Lower leg skin (tissue), 4 donors: ENCODE data around the gene SRCAP. TPM values are rescaled to one million over a fixed set of nuclear protein-coding genes. Genes with fewer than 3 reads are reported as not detected.

Experiments used
- DNase-seq, 2 donors: peaks; one replicate each; pipeline ENCODE4 v3.0.0-alpha.2; 2019; ENCODE audit warnings: low spot score in 2 of 2
- H3K4me3 ChIP-seq: fragments of 200-600 bp; sonication (generic); 2 replicates; pipeline ENCODE4 v1.5.1; 2017; ENCODE audit warnings: mild to moderate bottlenecking, low read depth; ENCODE audit not compliant: poor library complexity, severe bottlenecking
- CTCF ChIP-seq, 3 donors: fragments of 450-650 bp; IDR thresholded peaks; one replicate each; pipeline ENCODE4 v1.5.1; 2016; ENCODE audit warnings: antibody characterized with exemption in 3 of 3, mild to moderate bottlenecking in 3 of 3, moderate library complexity in 2 of 3
- POLR2A ChIP-seq, 2 donors: fragments of 450-650 bp; IDR thresholded peaks; one replicate each; pipeline ENCODE4 v1.6.1; 2016 to 2017; ENCODE audit warnings: antibody characterized with exemption in 2 of 2, mild to moderate bottlenecking in 1 of 2, moderate library complexity in 1 of 2
- WGBS, 2 donors: methylation state at CpG; one replicate each; pipeline ENCODE4 v1.1.5; 2018; 5-methylcytosine and 5-hydroxymethylcytosine counted together
- intact Hi-C: fragments of 100-400 bp; cut with DNase I; formaldehyde crosslinking; loops from one replicate; pipeline ENCODE4 v1.15.0; 2023; ENCODE audit warnings: low total_unique reads
- total RNA-seq, 4 donors: library from RNA; depleted of rRNA; stranded (reverse); fragments of >200 nt; gene quantifications; one replicate each; pipeline ENCODE4 v1.1.0, GENCODE V29; 2016

Gene SRCAP
- total RNA-seq, 4 donors from 2014 or later: 21.7 to 44.0 (median 33.7) TPM

- intact Hi-C loops: no loop called here
- no peak overlapping the region for H3K4me3 ChIP-seq
- 93 to 94% methylated on average over 25 of the region's 25 CpGs for WGBS, 2 donors
- no peak for TF ChIP-seq POLR2A (IDR thresholded peaks at IDR 0.05)
- TF ChIP-seq CTCF (IDR thresholded peaks at IDR 0.05): no peak
- no peak for DNase-seq
Observed at GRCh38 chr16:30737794-30738648, 39.0 kb downstream of the SRCAP start.

- 89% methylated on average over 32 to 37 of the region's 37 CpGs for WGBS, 2 donors
- no peak for TF ChIP-seq CTCF (IDR thresholded peaks at IDR 0.05)
- no peak for TF ChIP-seq POLR2A (IDR thresholded peaks at IDR 0.05)
- no peak for DNase-seq
- intact Hi-C loops: no loop called here
- H3K4me3 ChIP-seq: no peak overlapping the region
Observed at GRCh38 chr16:30738984-30739951, 40.3 kb downstream of the SRCAP start.

GRCh38 chr16:30740364-30741251 lies 41.6 kb downstream of the SRCAP start:
- TF ChIP-seq CTCF (IDR thresholded peaks at IDR 0.05): no peak
- TF ChIP-seq POLR2A (IDR thresholded peaks at IDR 0.05): no peak
- WGBS, 2 donors: 21 to 24% methylated on average over 8 of the region's 8 CpGs
- no peak overlapping the region for H3K4me3 ChIP-seq
- intact Hi-C loops: no loop called here
- DNase-seq: peak; percentile 96 to 97

GRCh38 chr16:30741461-30741914 lies 42.5 kb downstream of the SRCAP start:
- intact Hi-C loops: no loop called here
- H3K4me3 ChIP-seq: no peak overlapping the region
- peak in 1 of 2 donors; percentile 75 for DNase-seq
- TF ChIP-seq POLR2A (IDR thresholded peaks at IDR 0.05) (no peak), CTCF (IDR thresholded peaks at IDR 0.05) (no peak)
- 49 to 65% methylated on average over 6 of the region's 6 CpGs for WGBS, 2 donors

- no peak overlapping the region for H3K4me3 ChIP-seq
- intact Hi-C loops: no loop called here
- 86 to 88% methylated on average over 11 of the region's 11 CpGs for WGBS, 2 donors
- TF ChIP-seq POLR2A (IDR thresholded peaks at IDR 0.05) (no peak), CTCF (IDR thresholded peaks at IDR 0.05) (no peak)
- no peak for DNase-seq
Observed at GRCh38 chr16:30743716-30744115, 44.7 kb downstream of the SRCAP start.
